Stomach (tissue), 8 donors: ENCODE measurements around the gene GLS. TPM values are rescaled to one million over a fixed set of nuclear protein-coding genes. Genes with fewer than 3 reads are reported as not detected.

ENCODE experiments used
- polyA plus RNA-seq, 3 donors: library from polyadenylated mRNA; stranded (reverse); fragments of 200-250 nt; gene quantifications; one replicate each; pipeline ENCODE4 v1.2.3, GENCODE V29; 2013
- total RNA-seq, 5 donors: library from RNA; depleted of rRNA; stranded (reverse); fragments of >200 nt; gene quantifications; one replicate each; pipeline versions ENCODE4 v1.1.0 to v1.2.3, GENCODE V29; 2014 to 2016
- donor health status: healthy with polysubstance abuse.
- donor health status: Bipolar disorder and iron deficiency.
- donor health status: healthy.

The GLS gene
- total and polyA plus RNA-seq, 8 donors, result 9.6 to 353 (median 109) TPM

Other genes starting within 250 kb of the GLS start
- gene NAB1, start 231.7 kb upstream of the GLS start, total RNA-seq, result 100 to 1,000 TPM in 2 of 5 donors, 10 to 100 TPM in 3; 29.3 to 121 (median 61.6) TPM
- 10 to 100 TPM; 14.2 to 24.0 (median 18.4) TPM for gene NAB1, start 231.7 kb upstream of the GLS start, polyA plus RNA-seq
- 100 to 1,000 TPM in 1 of 5 donors, 10 to 100 TPM in 4; 45.8 to 289 (median 80.4) TPM for gene STAT1, start 133.3 kb downstream of the GLS start, total RNA-seq
- gene STAT1, start 133.3 kb downstream of the GLS start, polyA plus RNA-seq, result 10 to 100 TPM; 23.2 to 36.1 (median 25.4) TPM